GM04503 (cell line): ENCODE results near the gene ZIC5.

Experiments
- DNase-seq: peaks from one replicate; pipeline ENCODE4 v3.0.0-alpha.2; 2012; ENCODE audit warnings: low read depth

Gene ZIC5

GRCh38 chr13:99987154-99988019, 15.8 kb upstream of the ZIC5 start:
- DNase-seq: no peak

GRCh38 chr13:99986741-99987140, 15.2 kb upstream of the ZIC5 start:
- DNase-seq: no peak

DNA sequence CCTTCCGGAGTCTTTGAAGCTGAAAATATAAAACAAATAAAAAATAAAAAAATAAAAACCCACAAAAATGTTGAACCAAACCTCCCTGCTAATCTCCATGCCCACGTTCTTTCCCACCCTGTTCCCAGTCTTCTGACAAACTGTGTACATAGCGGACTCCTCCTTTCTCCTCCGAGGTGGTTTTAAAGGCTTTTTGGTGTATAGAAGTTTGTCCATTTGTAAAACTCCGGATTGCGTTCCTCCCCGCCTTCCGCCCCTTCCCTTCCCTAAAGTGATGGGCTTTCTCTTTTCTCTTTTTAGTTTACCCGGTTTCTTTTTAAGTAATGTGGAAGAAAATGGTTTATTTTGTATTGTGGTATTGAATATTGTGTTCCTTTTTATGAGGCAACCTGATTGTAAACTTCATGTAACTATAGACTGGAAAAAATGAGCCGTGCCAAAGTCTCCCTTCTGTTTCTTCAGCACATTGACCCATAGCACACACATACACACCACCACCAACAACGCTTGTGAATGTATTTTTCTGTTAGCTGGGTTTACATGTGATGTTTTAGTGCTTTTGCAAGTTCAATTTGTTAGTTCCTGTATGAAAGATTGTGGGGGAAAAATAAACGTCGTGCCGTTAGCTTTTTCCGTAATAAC, 14.4 kb upstream of the ZIC5 start:
- no peak for DNase-seq

DNA sequence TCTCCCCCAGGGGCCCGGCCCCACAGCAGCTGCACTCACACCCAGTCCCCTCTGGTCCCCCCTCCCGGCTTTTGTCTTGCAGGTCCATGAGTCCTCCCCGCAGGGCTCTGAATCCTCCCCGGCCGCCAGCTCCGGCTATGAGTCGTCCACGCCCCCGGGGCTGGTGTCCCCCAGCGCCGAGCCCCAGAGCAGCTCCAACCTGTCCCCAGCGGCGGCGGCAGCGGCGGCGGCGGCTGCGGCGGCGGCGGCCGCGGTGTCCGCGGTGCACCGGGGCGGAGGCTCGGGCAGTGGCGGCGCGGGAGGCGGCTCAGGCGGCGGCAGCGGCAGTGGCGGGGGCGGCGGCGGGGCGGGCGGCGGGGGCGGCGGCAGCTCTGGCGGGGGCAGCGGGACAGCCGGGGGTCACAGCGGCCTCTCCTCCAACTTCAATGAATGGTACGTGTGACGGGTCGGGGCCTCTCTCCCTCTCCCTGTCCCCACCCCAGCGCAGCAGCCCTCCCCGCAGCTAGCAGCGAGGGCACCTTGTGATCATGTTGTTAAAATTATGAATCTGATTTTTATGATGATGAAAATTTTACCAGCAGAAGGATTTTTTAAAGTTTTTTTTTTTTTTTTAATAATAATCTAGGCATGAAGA, 13.8 kb upstream of the ZIC5 start:
- DNase-seq: no peak

- DNase-seq: no peak
Observed at GRCh38 chr13:99984461-99985240, 13.1 kb upstream of the ZIC5 start.

GRCh38 chr13:99983499-99984401, 12.2 kb upstream of the ZIC5 start:
- DNase-seq: no peak

DNA sequence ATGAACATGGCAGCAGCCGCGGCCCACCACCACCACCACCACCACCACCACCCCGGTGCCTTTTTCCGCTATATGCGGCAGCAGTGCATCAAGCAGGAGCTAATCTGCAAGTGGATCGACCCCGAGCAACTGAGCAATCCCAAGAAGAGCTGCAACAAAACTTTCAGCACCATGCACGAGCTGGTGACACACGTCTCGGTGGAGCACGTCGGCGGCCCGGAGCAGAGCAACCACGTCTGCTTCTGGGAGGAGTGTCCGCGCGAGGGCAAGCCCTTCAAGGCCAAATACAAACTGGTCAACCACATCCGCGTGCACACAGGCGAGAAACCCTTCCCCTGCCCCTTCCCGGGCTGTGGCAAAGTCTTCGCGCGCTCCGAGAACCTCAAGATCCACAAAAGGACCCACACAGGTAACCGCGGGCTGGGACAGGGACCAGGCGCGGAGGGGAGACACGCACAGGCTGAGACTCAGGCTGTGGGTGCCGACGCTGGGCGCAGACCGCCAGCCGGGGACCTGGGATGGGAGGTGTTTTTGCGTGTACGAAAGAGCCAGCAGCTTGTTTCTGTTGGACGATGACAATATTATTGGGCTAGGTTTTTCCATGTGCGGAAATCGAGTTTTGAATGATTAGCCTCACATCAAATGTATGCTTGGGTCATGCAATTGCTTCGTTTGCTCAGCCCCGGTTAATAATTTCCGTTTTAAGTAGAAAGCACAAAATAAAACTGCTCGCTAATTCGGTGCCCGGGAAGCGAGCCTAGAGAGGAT, 11.3 kb upstream of the ZIC5 start:
- DNase-seq: no peak

- DNase-seq: no peak
Observed at GRCh38 chr13:99982036-99982730, 10.6 kb upstream of the ZIC5 start.

DNA sequence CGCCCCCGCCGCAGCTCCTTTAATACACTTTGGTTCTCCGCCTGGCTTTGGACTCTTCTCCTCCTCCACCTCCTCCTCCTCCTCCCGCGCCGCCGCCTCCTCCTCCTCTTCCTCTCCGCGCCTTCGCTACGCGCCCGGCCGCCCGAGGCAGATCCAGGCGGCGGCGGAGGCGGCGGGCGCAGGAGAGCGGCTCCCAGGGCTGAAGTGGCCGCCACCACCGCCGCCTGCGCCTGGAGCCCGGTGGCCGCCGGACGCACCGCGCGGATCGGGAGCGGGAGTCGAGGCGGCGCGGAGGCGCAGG, 10.1 kb upstream of the ZIC5 start, which contains the start of gene ZIC2:
Gene ZIC2 (plus strand): TSS at position 50 of the 301 bp plus-strand sequence. CDS start 281 bp downstream, outside the sequence.
- DNase-seq: no peak

DNA sequence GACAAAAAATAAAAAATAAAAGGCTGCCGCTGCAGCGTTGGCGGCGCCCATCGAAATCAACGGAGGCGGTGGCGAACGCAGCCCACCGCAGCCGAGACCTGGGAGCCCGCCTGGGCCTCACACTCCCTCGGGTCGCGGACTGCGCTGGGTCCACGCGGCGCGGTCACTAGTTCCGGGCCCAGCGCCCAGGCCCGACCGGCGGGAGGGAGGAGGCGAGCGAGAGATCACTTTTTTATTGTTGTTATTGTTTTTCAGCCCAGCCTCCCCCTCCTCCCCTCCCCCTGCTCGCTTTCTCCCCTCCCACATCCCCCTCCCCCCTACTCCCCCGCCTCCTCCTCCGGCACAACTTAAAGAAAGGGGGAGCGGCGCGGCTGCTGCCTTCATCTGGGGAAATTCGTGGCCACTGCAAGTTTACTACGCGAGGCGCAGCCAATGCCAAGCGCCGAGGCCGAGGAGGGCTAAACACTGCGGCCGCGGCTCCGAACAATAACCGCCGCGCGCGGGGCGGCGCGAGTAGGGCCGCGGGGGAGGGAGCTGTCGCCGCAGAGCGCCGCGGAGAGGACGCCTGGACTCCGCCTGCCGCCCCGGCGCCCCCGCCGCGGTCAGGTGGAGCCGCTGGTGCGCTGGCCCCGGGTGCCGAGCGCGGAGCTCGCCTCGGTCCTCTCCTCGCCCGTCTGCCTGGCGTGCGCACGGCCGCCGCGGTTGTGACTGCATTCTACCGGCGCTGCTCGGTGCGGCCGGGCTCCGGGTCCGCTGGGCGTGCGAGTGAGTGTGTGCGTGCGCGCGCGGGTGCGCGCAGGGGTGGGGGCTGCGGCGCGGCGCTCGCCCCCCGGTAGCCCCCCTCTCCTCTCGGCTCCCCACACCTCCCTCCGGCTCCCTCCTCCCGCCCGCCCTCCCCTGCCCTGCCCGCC, 9.5 kb upstream of the ZIC5 start:
- no peak for DNase-seq

DNA sequence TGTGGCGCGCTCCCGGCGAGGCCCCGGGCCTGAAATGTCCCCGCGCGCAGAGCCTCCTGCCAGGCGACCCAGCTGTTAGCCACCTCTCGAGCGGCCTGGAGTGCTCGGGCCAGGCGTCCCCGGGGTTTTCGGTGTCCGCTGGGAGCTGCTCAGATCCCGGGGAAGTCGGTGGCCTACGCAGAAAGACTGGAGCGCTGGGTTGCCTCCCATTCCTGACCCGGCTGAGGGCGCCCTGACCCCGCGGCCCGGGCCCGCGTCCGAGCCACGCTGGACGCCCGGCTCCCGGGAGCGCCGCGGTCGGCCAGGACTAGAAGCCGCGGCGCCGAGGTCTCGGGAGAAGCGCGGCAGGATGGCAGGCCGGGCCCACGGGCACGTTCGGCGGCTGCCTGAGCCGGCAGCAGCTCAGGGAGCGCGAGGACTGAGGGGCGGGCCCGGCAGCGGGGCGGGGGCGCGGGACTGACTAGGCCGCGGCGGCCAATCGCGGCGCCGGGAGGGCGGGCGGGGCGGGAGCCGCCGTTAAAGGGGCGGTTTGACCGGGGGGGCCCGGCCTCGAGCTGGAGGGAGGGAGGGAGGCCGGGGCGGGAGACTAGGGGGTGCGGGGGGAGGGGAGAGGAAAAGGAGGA, 8.7 kb upstream of the ZIC5 start:
- DNase-seq: no peak

GRCh38 chr13:99979453-99980200, 8.1 kb upstream of the ZIC5 start:
- no peak for DNase-seq

GRCh38 chr13:99978799-99979452, 7.4 kb upstream of the ZIC5 start:
- no peak for DNase-seq

DNA sequence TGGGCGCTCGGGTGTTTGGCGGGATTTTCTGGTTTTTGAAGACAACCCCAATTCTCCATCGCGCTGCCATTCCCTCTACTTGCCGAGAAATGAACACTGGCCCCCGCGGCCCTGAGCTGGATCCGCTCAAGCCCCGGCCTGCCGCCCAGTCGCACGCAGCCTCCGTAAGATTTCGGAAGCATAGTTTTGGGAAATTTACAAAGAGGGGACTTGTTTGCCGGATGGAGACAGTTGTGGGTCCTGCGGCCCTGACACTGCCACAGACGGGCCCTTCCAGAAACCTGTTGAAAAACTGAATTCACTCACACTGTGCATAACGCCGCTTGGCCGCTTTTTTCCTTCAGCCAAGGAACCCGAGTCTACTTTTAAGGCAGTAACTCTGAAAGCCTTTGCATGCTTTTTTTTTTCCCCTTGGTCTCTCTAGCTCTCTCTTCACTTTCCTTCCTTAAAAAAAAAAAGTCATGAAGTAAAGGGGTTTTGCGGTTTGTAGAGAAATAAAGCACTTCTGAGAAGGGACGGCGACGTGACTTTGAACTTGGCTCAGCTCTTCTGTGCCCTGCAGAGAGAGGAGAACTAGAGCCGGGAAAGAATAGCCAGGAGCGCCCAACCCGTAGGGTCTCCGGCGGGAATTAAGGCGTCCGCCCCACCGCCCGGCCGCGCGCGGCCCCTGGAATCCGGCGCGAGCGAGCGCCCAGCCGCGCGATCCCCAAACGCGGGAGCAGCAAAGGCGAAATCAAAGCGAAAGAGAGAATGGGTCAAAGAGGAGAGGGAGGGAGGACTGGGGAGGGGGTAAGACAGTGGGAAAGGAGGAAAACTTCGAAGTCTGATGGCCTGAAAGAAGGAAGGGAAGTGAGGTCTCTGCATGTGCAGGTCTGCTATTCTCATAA, 6.6 kb upstream of the ZIC5 start:
- no peak for DNase-seq

DNA sequence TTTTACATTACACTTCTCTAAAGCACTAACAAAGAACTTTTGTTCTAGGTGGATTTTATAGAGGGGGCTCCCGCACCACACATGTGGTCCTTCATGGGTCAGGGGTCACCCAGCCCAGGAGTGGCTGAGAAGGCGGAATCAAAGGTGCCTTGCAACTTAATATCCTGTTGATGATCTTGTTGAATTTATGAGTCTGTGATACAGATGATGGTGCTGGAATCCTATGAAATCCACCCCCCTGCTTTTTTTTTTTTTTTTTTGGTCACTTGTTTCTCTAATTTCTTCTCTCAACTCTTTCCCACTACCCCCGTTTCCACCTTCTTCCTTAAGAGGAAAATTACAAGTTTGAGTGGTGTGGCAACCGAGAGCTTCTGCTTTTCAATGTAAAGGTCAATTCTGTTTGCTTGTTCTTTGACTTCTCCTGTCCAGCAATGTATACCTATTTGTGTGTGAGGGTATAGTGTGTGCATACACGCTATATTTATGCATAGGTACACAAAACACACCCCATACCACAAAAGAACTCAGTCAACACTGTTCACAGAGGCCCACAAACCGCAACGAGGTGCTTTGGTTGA, 5.9 kb upstream of the ZIC5 start:
- no peak for DNase-seq

GRCh38 chr13:99976575-99976974, 5.0 kb upstream of the ZIC5 start:
- DNase-seq: no peak
